ENCODE results near the gene PTPN1. TPM values are rescaled to one million over a fixed set of nuclear protein-coding genes. Genes with fewer than 3 reads are reported as not detected.

The PTPN1 gene
- polyA plus RNA-seq, 3 donors = 7.6 to 31.7 (median 15.5) TPM

DNA sequence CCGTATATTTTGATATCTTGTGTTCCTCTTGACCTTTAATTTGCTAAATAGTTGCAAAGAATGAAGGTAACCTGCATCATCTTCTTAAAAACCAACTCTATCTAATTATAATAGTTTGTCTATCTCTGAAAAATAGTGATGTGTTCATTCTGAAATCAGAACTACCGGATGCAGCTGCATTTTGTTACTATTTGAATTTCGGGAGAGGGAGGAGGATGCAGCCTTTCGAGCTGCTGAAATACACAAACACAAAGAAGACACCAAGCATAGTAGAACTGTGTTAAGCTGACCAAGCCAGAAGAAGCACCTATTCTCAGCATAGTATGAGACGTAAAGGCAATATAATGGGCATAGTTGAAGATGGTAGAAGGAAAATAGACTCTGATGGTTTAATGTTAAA is 33.1 kb downstream of the PTPN1 start:
- H3K27ac ChIP-seq (ENCODE audit: low read depth, low read length) = no peak overlapping the region
- 65 to 86% (median 66%) methylated on average over 5 of the region's 5 CpGs for WGBS, 3 donors

DNA sequence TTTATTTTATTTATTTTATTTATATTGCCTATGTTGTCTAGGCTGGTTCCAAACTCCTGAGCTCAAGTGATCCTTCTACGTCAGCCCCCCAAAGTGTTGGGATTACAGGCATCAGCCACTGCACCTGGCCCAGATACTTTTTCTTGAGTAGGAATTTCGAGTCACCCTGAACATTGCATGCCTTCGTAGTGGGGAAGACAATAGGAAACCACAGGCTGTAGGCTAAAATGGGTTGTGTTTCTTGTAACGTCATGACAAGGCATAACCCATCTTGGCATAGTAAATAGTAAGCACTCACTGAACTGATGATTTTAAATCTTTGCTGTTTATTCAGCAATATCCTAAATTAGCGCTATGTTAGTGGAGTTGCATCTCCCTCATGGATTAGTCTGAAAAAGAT is 34.9 kb downstream of the PTPN1 start:
- WGBS, 3 donors = 72 to 92% (median 78%) methylated on average over 5 of the region's 5 CpGs
- no peak overlapping the region for H3K27ac ChIP-seq (ENCODE audit: low read depth, low read length)

DNA sequence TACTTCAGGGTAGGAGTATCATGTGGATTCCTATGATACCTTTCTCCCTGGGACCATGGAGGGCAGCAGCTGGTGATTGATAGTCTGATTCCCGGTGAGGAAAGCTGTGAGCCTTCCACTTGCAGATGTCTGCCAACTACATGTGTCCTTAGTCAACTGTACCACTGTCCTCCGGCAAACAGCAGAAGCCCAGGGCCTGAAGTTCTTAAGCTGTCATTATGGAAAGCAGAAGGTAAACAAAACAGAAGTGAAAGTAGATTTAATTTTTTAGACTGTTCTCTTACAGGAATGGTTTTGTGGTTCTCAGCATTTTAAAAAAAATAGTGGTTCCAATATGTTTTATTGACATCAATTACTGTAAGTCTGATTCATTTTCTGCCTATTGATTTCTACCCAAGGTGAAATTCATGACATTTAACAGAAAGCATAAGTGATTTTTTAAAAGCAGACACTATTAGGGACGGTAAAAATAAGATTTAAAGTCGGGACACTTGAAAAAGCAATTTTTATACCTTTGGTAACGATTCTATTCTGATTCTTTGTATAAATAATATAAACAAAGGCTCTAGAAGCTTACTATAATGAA is 36.6 kb downstream of the PTPN1 start:
- 65% methylated on average over 5 of the region's 5 CpGs for WGBS, 3 donors

DNA sequence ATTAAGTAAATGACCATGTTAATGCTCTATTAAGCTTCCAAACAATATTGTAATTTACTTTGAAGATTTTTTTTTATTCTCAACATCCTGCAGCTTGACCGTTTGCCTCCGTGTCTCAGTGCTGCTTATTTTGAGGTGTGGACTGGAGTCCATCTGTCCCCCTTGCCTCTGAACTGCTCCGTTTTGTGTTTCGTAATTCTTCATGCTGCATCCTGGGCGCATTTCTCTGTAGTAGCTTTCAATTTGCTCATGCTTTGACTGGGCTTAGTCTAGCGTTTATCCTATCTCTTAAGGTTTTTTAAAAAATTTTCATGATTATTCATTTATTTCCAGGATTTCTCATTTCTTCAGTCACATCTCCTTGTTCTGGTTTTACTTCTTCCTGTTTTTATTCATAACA is 37.8 kb downstream of the PTPN1 start:
- WGBS, 3 donors = 71 to 86% (median 72%) methylated on average over 6 of the region's 6 CpGs
- no peak overlapping the region for H3K27ac ChIP-seq (ENCODE audit: low read depth, low read length)

More for the DNA sequence above, 36.6 kb downstream of the PTPN1 start:
- no peak overlapping the region for H3K27ac ChIP-seq (ENCODE audit: low read depth, low read length)

DNA sequence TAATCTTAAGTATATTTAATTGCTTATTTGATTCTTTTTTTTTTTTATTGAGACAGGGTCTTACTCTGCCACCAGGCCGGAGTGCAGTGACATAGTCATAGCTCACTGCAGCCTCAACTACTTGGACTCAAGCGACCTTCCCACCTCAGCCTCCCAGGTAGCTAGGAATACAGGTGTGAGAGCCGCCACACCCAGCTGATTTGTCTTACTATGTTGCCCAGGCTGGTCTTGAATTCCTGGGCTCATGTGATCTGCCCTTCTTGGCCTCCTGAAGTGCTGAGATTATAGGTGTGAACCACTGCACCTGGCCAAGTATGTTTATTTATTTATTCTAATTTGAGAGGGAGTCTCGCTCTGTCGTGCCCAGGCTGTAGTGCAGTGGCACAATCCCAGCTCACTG is 38.2 kb downstream of the PTPN1 start:
- no peak overlapping the region for H3K27ac ChIP-seq (ENCODE audit: low read depth, low read length)
- 62 to 97% (median 97%) methylated on average over 5 of the region's 5 CpGs for WGBS, 3 donors

DNA sequence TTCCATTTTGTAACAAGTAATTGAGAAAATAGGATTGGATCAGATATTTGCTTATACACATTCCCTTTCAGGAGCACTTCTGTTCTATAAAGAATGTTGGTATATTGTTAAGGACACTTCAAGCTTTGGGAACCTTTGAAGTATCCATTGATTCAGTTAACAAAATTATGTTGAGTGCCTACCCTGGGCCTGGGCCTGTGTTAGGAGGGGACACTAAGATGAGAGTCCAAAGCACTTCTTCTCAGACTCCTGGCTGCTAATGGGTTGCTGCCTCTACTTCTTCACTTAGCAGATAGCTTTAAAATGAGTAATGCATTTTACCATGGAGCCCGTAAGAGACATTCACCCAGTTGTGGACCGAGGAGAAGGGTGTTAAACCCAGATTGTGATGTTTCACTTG is 40.3 kb downstream of the PTPN1 start:
- WGBS, 3 donors = 87 to 93% (median 89%) methylated on average over 2 of the region's 2 CpGs
- no peak overlapping the region for H3K27ac ChIP-seq (ENCODE audit: low read depth, low read length)

DNA sequence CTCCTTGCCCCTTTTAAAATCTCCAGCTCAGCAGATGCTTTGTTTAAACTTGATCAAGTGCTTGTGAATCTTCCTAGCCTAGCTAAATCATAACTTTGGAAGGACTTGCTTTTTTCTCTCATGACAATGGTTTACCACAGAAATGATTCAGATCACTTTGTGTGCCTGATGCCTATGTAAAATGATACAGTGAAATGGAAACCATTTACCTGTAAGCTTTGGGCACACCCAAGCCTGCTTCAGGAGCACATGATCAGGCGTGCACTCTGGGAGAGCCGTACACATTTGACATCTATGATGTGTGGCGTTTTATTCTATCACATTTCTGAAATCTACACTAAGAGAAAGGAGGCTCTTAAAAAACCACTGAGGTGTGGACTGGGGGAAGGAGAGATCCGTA is 41.1 kb downstream of the PTPN1 start:
- WGBS, 3 donors = 88 to 95% (median 94%) methylated on average over 4 of the region's 4 CpGs

DNA sequence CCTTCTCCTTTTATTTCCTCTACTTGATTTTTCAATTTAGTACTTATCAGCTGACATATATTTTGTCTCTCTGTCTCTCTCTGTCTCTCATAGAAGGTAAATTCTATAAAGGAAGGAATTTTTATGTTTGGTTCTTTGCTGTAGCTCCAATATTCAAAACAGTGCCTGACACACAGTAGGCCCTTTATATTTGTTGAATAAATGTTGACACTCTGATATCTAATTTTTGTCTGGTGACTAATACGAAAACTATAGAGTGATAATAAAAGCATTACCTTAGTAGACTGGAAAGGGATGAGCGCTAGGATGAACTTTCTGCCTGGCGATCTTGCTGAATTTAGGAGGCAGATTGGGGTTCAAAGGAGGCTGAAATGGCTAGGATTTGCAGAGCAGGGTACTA is 42.8 kb downstream of the PTPN1 start:
- no peak overlapping the region for H3K27ac ChIP-seq (ENCODE audit: low read depth, low read length)
- WGBS, 3 donors = 95 to 99% (median 98%) methylated on average over 3 of the region's 3 CpGs

More for the DNA sequence above, 41.1 kb downstream of the PTPN1 start:
- H3K27ac ChIP-seq (ENCODE audit: low read depth, low read length) = no peak overlapping the region

DNA sequence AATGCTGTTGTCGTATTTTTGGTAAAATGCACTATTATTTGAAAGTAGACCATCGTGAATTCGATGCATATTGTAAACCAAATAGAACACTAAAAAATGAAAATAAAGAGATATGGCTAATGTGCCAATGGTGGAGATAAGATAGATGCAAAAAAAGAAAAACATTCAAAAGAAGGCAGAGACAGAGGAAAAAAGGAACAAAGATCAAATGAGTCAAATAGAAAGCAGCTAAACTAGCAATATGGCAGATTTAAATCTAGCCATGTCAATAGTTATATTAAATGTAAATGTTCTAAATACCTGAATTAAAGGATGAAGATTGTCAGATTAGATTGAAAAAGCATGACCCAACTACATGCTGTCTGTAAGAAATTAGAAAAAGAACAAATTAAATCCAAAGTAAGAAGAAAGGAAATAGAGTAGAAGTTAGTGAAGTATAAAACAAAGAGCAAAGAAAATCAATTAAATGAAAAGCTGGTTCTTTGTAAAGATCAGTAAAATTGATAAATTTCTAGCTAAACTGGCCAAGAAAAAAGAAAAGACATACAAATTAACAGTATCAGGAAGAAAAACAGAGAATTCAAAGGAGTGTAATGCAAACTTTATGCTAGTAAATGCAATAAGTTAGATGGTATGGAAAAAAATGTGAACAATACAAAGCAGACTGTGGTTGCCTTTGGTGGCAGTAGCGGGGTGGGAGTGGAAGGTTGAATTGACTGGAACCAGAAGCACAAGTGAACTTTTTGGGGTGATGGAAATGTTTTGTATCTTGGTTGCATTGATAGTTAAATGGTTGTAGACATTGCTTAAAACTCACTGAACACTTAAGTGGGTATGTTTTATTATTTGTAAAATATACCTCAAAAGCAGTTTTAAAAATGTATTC is 44.8 kb downstream of the PTPN1 start:
- H3K27ac ChIP-seq (ENCODE audit: low read depth, low read length) = no peak overlapping the region
- WGBS, 3 donors = 97 to 98% (median 97%) methylated on average over 4 of the region's 4 CpGs

DNA sequence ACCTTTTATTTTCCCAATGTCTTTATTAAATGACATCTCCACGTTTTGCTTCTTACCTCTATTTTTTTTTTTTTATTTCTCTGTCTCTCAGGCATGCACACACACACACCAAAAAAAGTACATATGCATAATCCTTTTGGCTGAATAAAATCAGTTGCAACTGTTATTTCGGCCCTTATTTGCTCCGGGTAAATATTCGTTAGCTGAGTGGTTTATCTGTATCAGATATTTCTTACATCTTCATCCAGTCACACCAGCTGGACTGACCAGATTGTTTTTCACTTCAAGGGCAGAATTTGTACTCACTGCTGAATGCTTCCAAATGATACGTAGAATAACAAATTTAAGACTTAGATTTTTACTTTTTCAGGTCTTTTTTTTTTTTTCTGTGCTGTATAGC is 45.5 kb downstream of the PTPN1 start:
- no peak overlapping the region for H3K27ac ChIP-seq (ENCODE audit: low read depth, low read length)
- WGBS, 3 donors = 47 to 93% (median 88%) methylated on average over 5 of the region's 5 CpGs

DNA sequence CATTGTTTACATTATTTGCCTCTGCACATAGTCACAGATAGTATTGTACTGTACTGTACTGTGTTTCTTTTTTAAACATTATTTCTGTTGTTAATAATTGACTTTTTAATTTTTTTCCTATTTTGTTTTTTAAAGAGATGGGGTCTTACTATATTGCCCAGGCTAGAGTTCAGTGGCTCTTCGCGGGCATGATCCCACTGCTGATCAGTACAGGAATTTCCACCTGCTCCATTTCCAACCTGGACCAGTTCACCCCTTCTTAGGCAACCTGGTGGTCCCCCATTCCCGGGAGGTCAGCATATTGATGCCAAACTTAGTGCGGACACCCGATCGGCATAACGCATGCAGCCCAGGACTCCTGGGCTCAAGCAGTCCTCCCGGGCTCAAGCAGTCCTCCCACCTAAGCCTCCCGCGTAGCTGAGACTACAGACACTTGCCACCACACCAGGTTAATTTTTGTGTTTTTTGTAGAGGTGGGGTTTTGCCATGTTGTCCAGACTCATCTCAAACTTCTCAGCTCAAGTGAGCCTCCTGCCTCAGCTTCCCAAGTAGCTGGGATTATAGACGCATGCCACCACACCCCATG is 47.5 kb downstream of the PTPN1 start:
- WGBS, 3 donors = 96 to 97% (median 97%) methylated on average over 11 of the region's 11 CpGs

DNA sequence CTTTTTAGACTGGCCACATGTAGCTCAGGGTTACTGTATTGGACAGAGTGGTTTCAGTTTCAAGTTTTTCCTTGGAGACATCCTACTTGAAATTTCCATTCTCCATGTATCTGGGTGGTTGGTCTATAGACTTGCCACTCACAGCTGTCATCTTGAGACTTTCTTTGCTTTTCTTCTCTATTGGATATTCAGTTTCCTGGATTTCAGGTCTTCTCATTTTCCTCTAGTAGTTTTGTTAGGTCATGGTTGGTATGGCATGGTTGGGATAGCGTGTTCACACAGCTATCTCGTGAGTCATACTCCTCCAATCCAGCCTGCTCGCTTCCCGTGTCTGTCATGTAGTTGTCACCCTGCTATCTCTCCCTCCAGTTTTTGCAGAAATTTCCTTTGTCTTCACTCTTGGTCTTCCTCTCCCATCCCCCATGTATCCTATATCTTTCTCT is 48.3 kb downstream of the PTPN1 start:
- WGBS, 3 donors = 67 to 80% (median 80%) methylated on average over 4 of the region's 4 CpGs
- no peak overlapping the region for H3K27ac ChIP-seq (ENCODE audit: low read depth, low read length)

More for the DNA sequence above, 47.5 kb downstream of the PTPN1 start:
- H3K27ac ChIP-seq (ENCODE audit: low read depth, low read length) = no peak overlapping the region

DNA sequence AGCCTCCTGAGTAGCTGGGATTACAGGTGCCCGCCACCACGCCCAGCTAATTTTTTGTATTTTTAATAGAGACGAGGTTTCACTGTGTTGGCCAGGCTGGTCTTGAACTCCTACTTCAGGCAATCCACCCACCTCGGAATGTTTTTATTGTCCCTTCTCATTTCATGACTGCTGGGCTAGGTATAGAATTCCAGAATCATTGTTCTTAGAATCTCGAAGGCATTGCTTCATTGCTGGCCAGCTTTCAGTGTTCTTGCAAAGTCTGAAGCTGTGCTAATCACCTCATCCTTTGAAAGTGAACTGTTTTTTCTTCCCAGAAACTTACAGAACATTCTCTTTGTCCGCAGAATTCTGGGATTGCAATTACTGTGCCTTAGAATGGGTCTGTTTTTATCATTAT is 49.0 kb downstream of the PTPN1 start:
- no peak overlapping the region for H3K27ac ChIP-seq (ENCODE audit: low read depth, low read length)
- 91 to 99% (median 93%) methylated on average over 6 of the region's 6 CpGs for WGBS, 3 donors

DNA sequence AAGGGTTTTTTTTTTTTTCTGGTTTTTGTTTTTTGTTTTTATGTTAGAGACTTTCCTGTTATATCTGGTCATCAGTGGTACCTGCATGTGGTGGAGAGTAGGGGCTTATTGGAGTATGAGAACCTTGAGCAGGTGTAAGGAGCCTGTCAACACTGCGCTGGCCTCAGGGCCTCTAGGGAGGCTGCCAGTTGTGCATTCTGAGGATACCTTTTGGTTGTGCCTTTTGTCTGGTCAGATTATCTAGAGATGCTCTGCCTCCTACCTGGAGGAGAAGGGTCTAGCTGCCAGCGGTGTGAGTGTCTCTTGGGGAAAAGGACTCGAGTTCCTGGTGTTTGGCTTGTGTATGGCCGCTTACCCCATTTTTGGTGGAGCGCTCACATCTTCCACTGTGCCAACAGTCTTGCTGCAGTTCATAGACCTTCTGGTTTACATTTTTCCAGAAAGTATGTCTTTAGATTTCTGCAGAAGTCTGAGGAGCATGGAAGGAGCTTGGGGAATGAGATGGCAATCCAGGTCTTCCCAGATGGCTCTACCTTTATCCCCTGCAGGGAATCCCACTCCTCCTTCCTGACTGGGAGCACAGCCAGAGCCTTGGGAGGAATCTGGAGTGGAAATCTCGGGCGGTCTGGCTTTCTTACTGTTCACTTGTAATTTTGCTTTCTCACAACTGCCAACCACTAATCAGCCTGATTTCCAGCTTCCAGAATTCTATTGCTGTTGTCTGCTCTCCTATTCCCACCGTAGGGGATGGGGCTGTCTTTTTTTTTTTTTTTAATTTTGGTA is 49.9 kb downstream of the PTPN1 start:
- 76 to 90% (median 77%) methylated on average over 8 of the region's 8 CpGs for WGBS, 3 donors
- no peak overlapping the region for H3K27ac ChIP-seq (ENCODE audit: low read depth, low read length)

DNA sequence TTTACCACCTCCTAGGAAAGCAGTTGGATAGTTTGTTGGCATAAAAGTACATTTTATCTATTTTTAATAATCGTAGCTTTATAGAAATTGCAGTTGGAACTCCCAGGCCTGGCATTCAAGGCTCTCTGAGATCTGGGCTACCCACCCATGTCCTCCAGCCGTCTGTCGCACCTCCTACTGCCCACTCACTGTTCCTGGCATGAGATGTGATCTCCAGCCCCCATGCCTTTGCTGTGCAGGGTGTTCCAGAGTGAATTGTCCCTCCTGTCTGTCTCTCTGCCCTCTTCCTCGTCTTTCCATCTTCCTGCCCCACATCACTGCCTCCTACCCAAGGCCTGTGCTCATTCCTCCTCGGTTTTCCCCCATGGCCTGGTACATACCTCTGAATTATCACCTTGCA is 50.7 kb downstream of the PTPN1 start:
- WGBS, 3 donors = 78 to 86% (median 83%) methylated on average over 5 of the region's 5 CpGs
- no peak overlapping the region for H3K27ac ChIP-seq (ENCODE audit: low read depth, low read length)

DNA sequence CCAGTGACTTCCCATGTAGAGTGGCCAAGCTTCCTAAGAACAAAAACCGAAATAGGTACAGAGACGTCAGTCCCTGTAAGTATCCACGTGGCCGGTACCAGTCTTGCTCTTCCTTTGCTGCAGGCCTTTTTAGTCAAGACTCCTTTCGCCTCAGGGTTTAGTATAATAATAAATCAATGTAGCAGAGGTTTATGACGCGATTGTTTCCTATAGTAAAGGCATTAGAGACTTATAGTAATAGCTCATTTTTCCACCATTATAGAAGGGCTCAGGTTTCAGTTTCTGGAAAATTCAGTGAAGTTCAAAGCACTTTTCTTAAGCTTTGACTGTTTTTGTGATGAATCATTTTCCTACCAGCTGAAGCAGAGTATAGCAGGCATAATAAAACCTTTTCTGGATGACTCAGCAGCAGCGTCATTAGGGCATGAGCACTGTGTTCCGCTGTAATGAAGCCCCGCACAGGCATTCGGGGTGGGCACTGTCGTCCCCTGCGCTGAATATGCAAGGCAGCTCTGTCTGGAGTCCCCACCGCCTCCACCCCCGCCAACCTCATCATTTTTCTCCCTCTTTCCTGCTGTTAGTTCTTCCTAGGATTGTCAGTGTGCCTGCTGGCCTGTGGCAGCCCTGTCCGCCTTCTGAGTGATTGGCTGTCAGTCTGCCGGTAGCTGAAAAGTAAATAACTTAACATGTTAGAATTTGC is 51.3 kb downstream of the PTPN1 start:
- WGBS, 3 donors = 86 to 92% (median 87%) methylated on average over 17 of the region's 17 CpGs
- no peak overlapping the region for H3K27ac ChIP-seq (ENCODE audit: low read depth, low read length)

DNA sequence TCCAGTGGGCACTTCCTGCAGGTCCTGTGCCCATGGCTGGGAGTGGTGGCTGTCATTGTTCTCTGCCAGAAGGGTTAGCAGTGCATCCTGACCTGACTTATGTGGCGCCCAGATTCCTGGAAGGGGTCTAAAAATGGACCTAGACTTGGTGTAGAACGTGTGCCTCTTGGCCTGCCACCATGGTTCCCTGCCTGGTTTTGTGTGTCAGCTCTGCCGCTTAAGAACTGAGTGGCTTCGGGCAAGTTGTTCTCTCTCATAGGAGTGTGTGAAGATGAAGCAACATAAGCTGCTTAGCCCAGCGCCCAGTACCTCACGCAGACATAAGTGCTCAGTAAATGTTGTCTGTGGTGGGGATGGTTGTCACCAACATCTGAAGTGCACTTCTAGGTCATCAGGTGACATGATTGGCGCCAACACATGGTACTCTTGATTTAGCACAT is 52.1 kb downstream of the PTPN1 start:
- no peak overlapping the region for H3K27ac ChIP-seq (ENCODE audit: low read depth, low read length)
- WGBS, 3 donors = 92 to 94% (median 94%) methylated on average over 7 of the region's 7 CpGs
